ENCODE results near the gene ZNF516.

Gene ZNF516

DNA sequence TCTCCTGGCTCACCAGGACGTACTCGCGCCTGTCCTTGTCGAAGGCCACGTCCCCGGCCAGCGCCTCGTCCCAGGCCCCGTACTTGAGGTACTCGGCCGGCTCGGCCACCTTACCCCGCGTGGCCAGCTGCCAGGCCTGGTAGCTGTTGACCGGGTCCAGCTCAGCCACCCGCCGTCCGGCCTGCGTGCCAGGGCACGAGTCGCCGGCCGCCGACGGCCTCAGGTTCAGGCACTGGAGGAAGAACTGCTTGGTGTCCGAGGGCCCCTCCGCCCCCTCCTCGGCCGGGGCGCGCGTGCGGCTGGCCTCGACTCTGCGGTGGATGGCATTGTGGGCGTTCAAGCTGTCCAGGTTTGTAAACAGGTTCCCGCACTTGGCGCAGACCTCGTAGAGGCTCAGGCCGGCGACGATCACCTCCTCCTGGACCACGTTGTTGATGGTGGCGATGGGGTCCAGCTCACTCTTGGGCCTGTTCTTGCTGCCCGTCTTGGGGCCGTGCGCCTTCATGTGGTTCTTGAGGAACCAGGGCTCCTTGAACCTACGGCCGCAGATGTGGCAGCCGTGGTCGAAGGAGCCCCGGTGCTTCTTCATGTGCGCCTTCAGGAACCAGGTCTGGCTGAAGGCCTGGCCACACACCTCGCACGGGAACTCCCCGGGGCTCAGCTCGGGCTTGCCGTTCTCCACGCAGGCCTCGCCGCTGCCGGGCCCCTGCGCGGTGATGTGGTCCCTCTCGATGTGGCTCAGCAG lies 53.2 kb downstream of the ZNF516 start:
- DNase-seq (ENCODE audit: low read depth), result no peak

DNA sequence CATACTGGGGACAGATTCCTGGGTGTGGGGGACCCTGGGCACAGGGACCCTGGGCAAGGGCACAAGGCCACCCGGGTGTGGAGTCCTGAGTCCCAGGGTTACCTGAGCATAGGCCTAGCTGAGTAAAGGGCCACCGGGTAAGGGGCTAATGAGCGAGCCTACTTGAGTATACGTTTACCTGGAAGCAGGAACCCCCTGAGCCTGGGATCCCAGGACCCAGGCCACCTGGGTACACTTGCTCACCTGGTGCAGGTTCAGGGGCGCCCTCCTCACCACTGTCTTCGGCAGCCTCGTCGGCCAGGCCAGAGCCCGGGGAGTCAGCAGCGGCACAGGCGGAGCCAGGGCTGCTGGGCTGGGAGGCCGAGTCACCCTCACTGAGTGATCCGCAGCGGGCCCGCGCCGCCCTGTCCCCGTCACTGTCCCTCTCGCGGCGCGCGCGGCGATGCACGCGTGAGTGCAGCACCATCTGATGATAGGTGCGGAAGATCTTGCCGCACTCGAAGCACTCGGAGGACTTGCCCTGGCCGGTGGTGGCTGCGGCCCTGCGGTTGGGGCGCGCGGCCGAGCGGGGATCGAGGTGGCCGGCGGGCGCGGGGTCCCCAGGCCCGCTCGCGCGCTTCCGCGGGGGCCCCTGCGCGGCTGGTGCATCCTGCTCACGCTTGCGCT lies 53.9 kb downstream of the ZNF516 start:
- DNase-seq (ENCODE audit: low read depth), result no peak

DNA sequence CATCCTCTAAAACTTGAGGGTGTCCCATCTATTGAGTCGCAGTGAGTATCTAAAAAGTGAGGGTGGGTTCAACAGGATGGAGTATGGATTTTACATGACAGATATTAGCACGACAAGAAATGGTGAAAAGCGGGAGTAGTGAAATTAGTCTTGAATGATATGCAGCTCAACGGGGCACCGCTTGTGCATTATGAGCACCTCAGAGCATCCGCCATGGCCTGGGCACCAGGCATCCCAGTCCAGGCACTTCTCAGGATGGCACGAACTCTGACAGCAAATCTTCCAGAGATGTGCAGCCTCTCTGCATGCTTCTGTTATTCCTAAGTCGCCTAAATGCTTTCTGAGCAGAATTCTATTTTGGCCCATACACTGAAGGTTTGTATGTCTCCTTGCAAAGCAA lies 57.1 kb downstream of the ZNF516 start:
- no peak for DNase-seq (ENCODE audit: low read depth)

DNA sequence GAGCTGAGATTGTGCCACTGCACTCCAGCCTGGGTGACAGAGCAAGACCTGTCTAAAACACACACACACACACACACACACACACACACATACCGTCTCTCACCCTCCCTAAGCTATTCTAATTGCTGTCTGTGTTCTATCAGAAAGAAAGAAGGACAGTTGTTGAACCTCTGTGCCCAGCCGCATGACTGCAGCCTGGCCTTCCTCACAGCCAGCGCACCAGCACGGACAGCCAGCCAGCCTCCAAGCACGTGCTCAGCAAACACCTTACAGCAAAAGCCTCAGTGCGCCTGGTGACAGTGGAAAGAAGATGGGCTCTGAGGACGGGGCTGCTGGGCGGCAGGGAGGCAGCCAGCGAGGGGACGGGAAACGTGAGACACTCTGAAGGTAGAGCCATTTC lies 58.0 kb downstream of the ZNF516 start:
- no peak for DNase-seq (ENCODE audit: low read depth)

DNA sequence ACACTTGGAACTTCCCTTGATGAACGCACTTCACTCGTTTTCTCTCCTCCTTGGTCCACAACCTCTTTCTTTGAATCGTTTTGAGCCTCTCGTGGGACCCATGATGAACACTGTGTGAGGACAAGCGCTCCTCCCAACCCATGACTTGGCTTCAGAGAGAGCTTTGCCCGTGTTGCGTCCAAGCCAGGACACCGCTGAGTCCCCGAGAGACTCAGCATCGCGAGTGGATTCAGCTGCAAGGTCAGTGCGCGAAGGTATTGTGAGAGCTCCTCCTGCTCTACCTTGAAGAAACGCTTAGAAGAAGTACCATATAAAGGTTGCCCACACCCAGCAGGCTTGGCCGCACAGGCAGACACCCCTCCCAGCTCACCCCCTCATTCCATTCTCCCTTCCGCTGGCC lies 58.7 kb downstream of the ZNF516 start:
- DNase-seq (ENCODE audit: low read depth), result no peak

DNA sequence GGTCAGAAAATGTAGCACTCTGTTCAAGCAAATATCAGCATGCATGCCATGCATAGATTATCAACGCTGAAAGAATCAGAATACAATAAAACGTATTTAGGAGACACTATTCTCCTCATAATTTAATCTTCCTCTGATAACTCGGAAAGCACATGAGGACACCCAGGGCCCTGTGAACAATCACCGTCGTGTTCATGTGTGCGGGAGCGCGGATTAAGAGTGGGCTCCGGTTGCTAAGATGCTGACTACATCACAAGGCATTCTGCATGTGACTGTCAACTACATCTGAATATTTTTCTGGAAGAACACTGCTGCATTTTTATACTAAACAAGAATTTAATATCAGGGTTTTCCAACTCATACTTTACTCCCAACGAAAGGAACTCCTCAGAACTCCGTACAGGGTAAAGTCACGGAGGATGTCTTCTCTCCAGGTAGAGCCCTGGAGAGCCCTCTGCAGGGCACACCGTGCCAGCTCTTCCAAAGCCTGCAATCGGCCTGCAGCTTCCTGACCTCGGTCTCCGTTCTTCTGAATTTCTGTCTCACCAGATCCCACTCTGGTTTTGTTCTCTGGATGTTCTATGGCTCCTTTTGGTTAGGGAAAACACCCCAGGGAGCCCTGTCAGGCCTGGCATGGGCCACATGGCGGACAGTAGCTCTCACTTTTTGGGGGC lies 59.6 kb downstream of the ZNF516 start:
- no peak for DNase-seq (ENCODE audit: low read depth)

- no peak for DNase-seq (ENCODE audit: low read depth)
Measured at GRCh38 chr18:76434452-76434851, 60.6 kb downstream of the ZNF516 start.

GRCh38 chr18:76433788-76434187 lies 61.3 kb downstream of the ZNF516 start:
- DNase-seq (ENCODE audit: low read depth), result no peak

DNA sequence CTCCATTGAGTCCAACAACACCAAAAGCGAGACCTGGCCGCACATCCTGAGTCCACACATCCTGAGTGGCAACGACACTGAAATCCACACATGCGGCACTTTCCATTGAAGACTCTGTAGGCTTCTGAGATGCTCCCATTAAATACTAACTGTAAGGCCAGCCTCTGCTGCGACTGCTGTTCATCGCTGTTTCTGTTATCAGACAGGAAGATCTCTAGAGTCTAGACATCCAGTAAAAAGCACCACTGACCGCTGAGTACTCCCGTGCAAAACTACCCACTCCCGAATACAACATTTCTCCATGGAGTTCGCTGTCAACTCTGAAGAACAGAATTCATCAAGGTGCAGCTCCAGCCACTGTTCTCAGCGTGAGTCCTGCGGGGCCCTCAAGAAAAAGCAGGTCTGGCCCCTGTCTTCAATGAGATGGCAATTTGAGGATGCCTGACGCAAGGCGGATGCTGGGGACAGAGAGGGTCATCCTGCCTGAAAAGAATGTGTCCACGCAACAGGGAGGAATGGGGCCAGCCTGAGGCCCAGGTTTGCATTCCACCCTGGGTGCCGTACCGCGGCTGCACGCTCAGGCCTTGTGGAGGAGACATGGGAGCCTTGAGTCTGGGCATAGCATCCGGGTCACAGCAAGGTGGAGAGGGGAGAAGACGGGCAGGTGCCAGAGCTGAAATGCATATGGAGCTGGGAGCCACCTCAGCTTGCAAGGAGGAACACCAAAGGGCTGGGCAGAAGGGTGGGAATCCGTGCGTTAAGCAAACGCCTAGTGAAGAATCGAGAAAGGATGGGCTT lies 61.9 kb downstream of the ZNF516 start:
- DNase-seq (ENCODE audit: low read depth), result no peak

DNA sequence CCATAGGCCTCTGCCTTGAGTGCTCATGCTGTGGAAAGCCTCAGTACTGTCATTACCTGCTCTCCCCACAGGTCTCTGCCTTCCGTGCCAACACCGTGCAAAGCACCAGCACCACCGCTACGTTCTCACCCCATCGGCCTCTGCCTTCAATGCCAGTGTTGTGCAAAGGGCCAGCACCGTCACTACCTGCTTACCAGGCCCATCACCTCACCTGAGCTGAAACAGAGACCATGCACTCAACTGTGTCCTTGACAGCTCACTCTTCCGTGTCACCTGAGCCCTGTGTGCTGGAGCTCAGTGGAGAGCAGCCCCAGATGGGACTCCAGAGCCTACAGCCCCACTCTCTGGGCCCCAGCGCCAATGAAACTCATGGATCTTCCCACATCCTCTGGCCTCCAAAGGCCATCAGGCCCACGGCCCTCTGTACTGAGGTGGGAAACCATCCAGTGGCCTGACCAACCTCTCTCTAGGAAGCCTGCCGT lies 62.7 kb downstream of the ZNF516 start:
- DNase-seq (ENCODE audit: low read depth), result no peak

- no peak for DNase-seq (ENCODE audit: low read depth)
Measured at GRCh38 chr18:76431437-76432273, 63.4 kb downstream of the ZNF516 start.

- no peak for DNase-seq (ENCODE audit: low read depth)
Measured at GRCh38 chr18:76430636-76431035, 64.4 kb downstream of the ZNF516 start.

DNA sequence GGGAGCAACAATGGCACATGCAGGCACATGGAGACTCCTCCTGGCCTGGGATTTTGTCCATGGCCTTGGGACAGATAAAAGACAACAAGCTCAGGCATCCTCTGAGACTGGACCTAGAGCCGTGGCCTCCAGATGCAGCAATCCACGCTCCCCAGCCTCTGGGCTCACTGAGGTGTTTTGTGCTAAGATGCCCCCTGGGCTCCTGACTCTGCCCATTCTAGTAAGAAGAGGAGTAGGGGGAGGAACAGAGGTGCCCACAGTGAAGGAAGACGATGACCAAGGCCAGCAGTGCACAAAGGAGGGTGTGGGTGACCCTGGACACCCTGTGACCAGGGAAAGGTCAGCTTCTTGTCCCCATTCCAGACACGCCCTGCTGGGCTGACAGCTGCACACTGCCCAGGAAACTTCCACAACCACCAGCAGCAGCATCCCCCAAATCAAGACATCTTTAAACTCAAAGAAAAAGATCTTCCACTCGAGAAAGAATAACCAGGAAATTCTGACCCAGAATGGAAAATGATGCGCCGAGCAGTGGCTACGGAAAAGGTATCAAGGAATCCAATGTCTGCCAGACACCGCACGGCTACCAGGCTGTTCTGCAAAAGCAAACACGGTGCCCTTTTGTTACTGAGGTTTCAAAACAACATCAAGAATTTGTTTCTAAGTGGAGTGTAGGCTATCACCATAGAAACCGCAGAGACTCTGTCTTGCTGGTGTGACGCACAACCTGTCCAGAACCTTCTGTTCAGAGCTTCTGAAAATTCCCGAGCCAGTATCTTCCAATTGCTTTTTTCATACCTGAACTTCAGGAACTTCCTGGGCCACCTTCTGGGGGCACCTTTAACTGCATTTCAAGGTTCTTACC lies 65.5 kb downstream of the ZNF516 start:
- DNase-seq (ENCODE audit: low read depth), result no peak

- DNase-seq (ENCODE audit: low read depth), result no peak
Measured at GRCh38 chr18:76428396-76429261, 66.4 kb downstream of the ZNF516 start.

GRCh38 chr18:76426737-76427305 lies 68.2 kb downstream of the ZNF516 start:
- DNase-seq (ENCODE audit: low read depth), result no peak

GRCh38 chr18:76425146-76426131 lies 69.6 kb downstream of the ZNF516 start:
- no peak for DNase-seq (ENCODE audit: low read depth)

DNA sequence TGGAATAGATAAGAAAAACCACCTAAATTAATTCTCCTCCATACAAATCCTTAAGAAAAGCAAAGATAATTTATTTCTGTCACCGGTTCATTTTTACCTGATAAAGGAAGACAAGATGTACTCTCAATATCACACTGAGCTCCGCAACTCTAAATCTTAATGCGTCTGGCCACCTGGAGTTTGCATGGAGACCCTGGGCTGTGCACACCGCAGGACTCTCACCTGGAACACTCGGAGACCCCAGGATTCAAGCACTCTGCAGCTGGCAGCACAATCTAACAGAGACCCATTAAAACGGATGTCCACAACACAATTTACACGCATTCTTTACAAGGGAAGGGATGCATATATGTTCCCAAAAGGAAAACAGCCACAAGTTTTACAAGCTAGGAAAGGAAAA lies 72.2 kb downstream of the ZNF516 start:
- no peak for DNase-seq (ENCODE audit: low read depth)

- no peak for DNase-seq (ENCODE audit: low read depth)
Measured at GRCh38 chr18:76422121-76422520, 72.9 kb downstream of the ZNF516 start.
